Neural cell (in vitro differentiated cells): Measurements from ENCODE around the gene NANP.

ENCODE experiments used
- MXI1 ChIP-seq: fragments of 450-650 bp; conservative IDR thresholded peaks from 2 replicates; pipeline ENCODE4 v1.6.1; 2014; ENCODE audit warnings: antibody characterized with exemption, mild to moderate bottlenecking; ENCODE audit not compliant: poor library complexity, severe bottlenecking
- RAD21 ChIP-seq: fragments of 450-650 bp; conservative IDR thresholded peaks from 2 replicates; pipeline ENCODE4 v1.6.1; 2014; ENCODE audit warnings: antibody characterized with exemption, mild to moderate bottlenecking, moderate library complexity
- REST ChIP-seq: IDR thresholded peaks from 2 replicates; pipeline ENCODE4 v1.6.1; 2012; ENCODE audit warnings: borderline replicate concordance
- SMC3 ChIP-seq: fragments of 450-650 bp; conservative IDR thresholded peaks from 2 replicates; pipeline ENCODE4 v1.6.1; 2014; ENCODE audit warnings: antibody characterized with exemption, mild to moderate bottlenecking, moderate library complexity; ENCODE audit not compliant: poor library complexity
- TF ChIP-seq, protein P1 (sequence below): fragments of 450-650 bp; IDR thresholded peaks from 2 replicates; pipeline ENCODE4 v1.5.1; 2014; ENCODE audit warnings: antibody characterized with exemption, mild to moderate bottlenecking, moderate library complexity; ENCODE audit not compliant: poor library complexity, severe bottlenecking

GRCh38 chr20:25623736-25624499 is at the start of gene NANP:
- TF ChIP-seq REST, result peak; percentile 64
- TF ChIP-seq, protein P1, sequence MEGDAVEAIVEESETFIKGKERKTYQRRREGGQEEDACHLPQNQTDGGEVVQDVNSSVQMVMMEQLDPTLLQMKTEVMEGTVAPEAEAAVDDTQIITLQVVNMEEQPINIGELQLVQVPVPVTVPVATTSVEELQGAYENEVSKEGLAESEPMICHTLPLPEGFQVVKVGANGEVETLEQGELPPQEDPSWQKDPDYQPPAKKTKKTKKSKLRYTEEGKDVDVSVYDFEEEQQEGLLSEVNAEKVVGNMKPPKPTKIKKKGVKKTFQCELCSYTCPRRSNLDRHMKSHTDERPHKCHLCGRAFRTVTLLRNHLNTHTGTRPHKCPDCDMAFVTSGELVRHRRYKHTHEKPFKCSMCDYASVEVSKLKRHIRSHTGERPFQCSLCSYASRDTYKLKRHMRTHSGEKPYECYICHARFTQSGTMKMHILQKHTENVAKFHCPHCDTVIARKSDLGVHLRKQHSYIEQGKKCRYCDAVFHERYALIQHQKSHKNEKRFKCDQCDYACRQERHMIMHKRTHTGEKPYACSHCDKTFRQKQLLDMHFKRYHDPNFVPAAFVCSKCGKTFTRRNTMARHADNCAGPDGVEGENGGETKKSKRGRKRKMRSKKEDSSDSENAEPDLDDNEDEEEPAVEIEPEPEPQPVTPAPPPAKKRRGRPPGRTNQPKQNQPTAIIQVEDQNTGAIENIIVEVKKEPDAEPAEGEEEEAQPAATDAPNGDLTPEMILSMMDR, result peak; percentile 36
- peak; percentile 16 for TF ChIP-seq RAD21
- TF ChIP-seq SMC3, result no peak
- peak; percentile 80 for TF ChIP-seq MXI1
